Inferior parietal cortex (tissue), 1 donor: ENCODE measurements around the gene CTSD.
A peak's percentile ranks its signal among the peaks of the same experiment; 100 is the strongest.
"Not testable (repeated sequence)": the region's sequence is repeated elsewhere in the genome, so short reads cannot be mapped to it uniquely, and the experiment has no call there.

Experiments
- DNase-seq: peaks from one replicate; pipeline ENCODE4 v3.0.0-alpha.2; 2016; ENCODE audit errors: extremely low spot score

Gene CTSD

DNA sequence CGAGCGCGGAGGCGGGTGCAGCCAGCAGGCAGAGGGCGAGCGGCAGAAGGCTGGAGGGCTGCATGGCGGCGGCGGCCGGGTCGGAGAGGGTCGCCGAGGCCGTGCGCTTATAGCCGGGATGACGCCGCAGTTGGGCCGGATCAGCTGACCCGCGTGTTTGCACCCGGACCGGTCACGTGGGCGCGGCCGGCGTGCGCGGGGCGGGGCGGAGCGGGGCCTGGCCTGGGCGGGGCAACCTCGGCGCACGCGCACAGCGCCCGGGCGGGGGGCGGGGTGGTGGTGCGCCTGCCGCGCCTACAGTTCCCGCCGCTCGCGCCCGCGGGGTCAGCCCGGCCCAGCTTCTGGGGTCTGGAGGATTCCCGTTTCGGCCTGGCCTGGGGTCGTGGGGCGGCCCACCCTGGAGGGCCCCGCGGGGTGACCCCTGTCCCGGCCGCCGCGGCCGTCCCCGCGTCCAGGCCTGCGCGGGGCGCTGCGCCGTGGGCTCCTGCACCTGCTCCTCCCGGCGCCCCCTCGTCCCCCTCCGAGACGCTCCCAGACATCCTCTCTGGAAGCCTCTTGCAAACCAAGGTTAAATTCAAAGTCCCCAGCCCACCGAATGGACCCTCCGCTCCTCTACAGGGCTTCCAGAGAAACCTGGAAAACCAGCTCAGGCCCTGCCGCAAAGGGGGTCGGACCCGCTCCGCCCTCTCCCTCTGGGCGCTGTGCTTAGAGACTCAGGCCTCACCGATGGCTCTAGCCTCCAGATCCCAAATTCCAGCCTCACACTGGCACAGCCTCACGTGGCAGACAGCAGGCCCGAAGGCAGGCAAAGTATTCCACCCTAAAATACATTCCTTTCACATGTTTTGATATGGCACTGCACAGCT lies at the start of gene CTSD:
Gene CTSD, minus strand, starts transcription at position 132 of the 866 bp plus-strand sequence. Its CDS starts 68 bp downstream, at position 64.
- peak; percentile 81 for DNase-seq

DNA sequence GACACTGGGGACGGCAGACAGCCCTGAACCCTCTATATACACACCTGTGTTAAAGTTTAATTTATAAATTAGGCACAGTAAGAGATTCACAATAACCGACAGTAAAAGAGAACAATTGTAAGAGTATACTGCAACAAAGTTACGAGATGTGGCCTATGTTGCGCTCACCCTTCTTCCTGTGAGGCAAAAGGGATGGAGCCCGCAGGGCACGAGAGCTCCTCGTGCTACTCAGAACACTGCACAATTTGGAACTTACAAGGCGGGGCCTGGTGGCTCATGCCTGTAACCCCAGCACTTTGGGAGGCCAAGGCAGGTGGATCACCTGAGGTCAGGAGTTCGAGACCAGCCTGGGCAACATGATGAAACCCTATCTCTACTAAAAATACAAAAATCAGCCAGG lies 49.6 kb upstream of the CTSD start:
- not testable (repeated sequence) for DNase-seq

DNA sequence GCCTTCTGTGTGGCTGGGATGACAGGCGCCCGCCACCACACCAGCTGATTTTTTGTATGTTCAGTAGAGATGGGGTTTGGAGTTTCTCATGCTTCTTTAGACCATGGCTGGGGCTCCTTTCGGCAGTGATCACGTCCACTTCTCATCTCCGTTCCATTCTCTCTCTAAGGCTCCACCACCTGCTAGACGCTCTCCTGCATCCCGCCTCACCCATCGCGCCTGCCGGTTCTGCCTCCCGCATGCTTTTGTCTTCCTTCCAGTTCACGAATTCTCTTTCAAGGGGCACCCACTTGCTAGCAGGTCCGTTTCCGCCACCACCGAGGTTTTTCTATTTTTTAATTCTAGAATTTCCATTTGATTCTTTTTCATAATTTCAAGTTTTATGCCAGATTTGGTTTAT lies 49.1 kb upstream of the CTSD start:
- DNase-seq = no peak

DNA sequence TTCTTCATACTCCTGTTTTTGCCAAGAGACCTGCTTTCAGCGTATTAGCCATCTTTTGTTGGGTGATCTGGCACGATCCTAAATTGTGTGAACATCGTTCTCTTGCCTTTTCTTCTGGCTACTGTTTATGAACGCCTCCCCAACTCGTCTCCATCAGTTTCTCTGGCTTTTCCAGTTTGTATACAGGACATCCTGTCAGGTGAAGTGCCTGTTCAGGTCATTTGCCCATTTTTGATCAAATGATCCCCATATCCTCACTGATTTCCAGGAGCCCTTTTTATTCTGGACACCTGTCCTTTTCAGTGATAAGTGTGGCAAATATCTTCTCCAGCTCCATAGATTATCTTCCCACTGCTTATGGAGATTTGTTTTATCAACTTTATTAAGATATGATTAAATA lies 48.5 kb upstream of the CTSD start:
- no peak for DNase-seq

DNA sequence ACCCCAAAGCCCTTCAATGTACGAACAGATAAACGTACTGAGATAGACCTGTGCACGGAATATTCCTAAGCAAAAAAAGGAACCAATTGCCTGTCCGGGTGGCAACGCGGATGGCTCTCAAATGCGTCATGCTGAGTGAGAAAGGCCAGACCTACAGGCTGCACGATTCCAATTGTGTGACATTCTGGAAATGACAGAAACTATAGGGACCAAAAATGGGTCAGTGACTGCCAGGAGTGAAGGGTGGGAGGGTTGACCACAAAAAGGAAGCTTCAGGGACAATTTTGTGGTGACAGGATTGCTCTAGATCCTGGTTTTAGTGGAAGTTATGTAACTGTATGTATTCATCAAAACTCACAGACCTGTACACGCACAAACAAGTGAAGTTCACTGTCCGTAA lies 47.0 kb upstream of the CTSD start:
- DNase-seq = no peak

DNA sequence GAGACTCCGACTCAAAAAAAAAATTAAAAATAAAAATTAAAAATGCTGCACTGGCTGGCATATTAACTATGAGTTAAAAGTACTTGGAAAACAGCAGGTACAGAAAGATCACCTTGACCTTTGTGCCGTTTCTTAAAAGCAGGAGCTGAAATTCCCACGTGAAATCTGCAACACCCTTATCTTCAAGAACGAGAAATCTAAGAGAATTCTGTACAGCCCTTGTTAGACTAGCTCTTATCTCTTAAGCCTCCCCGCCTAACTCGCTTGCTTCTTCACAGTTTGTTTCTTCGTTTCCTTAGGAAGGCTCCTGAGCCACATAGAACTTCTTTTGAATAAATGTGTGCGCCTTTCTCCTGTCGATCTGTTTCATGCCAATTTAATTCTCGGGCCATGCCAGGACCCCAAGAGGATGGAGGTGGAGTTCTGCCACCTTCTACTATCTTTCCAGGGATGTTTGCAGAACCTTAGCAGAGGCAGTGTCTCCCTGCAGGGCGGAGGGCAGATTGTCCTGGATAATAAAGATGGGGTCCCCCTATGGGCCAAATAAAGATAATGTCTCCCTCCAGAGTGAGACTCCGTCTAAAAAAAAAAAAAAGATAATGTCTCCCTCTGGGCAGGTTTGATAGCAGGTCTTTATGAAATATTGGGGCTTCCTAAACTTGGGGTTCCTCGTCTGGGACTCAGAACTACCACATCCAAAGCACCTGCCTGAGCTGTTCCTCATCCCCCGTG lies 43.7 kb upstream of the CTSD start:
- no peak for DNase-seq

DNA sequence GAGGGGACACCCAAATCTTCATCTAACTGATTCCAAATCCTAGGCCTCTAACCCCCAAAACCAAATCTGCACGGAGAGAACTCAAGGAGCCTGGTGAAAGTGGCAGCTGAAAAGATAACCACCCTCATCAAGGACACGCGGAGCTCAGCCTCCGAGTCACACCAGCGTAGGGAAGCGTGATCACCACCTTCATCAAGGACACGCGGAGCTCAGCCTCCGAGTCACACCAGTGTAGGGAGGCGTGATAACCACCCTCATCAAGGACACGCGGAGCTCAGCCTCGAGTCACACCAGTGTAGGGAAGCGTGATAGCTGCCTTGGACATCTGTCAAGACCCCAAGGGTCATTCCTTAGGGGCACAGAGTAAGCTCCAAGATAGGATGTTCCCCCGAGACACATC lies 41.8 kb upstream of the CTSD start:
- DNase-seq = no peak

DNA sequence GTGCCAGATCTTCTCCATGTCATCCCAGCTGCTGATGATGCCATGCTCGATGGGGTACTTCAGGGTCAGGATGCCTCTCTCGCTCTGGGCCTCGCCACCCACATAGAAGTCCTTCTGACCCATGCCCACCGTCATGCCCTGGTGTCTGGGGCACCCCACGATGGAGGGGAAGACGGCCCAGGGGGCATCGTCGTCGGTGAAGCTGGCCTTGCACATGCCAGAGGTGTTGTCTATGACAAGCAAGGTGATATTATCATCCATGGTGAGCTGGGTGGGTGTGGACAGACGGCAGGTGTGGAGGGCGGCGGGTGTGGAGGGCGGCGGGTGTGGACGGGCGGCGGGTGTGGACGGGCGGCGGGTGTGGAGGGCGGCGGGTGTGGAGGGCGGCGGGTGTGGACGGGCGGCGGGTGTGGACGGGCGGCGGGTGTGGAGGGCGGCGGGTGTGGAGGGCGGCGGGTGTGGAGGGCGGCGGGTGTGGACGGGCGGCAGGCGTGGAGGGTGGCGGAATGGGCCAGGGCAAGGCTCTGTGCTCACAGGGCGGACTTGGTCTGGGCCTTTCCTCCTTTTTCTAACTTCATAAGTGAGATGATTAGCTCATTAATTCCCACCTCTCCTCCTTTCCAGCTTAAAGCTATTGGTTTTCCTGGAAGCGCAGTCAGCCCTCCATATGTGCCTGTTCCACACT lies 40.2 kb upstream of the CTSD start:
- DNase-seq = not testable (repeated sequence)

DNA sequence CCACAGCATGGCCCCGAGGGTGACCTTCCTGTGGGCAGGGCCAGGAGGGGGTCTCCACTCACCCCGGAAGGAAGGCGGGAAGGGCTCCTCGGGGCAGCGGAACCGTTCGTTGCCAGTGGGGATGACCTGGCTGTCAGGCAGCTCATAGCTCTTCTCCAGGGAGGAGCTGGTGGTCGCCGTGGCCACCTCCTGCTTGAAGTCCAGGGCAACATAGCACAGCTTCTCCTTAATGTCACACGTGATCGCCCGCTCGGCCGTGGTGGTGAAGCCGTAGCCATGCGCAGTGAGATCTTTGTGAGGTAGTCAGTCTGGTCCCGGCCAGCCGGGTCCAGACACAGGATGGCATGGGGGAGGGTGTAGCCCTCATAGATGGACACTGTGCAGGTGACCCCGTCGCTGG lies 39.5 kb upstream of the CTSD start:
- DNase-seq = no peak

DNA sequence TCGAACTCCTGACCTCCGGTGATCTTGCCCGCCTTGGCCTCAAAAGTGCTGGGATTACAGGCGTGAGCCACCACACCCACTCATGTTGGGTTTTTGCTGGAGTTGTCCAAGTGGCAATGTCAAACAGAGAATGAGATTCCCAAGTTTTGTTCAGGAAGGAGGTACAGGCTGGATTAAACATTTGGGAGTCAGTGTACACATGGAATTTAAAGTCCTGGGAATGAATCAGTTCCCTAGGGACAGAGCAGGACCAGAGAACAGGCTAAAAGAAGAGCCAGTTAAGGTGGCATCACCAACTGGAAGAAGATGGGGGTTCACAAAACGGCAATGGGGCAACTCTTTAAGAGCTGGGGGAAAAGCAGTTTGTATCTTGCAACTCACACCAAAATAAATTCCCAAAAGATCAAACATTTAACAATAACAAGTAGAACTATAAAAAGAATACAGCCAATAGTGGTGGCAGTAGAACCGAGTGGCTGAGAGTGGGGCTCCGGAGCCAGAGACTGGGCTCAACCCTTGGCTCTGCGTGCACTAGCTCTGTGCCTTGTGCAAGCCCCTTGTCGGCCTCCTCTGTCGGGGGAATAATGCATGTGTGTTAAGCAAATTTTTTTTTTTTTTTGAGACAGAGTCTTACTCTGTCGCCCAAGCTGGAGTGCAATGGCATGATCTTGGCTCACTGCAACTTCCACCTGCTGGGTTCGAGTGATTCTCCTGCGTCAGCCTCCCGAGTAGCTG lies 33.8 kb upstream of the CTSD start:
- no peak for DNase-seq

DNA sequence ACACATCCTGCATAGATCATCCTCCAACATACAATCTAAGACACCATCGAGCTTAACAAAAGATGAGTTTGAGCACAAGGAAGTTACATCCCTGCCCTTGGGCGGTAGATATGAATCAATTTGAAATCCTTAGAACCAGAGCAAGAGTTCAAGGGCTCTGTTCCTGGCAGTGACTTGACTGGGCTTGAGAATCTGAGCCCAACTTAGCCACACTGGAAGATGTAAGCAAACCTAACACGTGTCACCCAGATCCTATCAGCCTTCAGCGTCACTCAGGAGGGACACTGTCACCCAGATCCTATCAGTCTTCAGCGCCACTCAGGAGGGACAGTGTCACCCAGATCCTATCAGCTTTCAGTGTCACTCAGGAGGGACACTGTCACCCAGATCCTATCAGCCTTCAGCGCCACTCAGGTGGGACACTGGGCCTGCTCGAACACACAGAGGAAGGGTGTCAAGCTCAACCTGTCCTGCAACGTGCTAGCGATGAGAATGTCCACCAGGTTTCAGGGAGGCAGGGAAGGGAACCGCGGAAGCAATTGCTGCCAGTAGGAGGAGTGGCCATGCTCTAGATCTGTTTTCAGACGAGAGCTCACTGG lies 32.8 kb upstream of the CTSD start:
- no peak for DNase-seq

DNA sequence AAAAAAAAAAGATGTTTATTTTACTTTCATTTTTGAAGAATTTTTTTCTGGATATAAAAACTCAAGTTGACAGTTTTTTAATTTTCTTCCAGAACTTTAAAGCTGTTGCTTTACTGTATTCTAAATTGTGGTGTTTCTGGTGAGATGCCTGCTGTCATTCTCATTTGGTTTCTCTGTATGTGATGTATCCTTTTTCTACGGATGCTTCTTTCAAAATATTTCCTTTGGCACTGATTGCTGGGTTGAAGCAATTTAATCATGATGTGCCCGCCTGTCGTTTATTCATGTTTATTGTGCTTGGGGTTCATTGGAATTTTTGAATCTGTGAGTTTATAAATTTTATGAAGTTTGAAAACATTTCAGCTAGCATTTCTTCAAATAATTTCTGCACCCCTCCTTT lies 29.4 kb upstream of the CTSD start:
- no peak for DNase-seq

DNA sequence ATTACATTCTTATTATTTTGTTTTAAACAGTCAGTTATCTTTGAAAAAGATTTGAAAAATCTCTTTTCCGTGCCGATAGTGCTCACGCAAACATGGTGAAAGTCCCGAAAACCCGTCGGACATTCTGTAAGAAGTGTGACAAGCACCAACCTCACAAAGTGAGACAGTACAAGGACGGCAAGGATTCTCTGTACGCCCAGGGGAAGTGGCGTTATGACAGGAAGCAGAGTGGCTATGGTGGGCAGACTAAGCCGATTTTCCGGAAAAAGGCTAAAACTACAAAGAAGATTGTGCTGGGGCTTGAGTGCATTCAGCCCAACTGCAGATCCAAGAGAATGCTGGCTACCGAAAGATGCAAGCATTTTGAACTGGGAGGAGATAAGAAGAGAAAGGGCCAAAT lies 28.7 kb upstream of the CTSD start:
- no peak for DNase-seq

DNA sequence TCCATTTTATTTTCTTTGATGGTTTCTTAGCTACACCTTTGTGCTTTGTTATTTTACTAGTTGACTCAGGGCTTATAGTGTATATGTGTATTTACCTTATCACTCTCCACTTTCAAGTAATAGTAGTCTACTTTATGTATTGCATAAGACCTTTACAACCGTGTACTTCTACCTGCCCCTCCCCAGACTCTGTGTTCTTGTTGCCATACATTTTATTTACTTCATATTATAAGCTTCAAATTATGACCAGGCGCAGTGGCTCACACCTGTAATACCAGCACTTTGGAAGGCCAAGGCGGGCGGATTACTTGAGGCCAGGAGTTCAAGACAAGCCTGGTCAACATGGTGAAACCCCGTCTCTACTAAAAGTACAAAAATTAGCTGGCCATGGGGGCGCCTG lies 28.2 kb upstream of the CTSD start:
- no peak for DNase-seq

DNA sequence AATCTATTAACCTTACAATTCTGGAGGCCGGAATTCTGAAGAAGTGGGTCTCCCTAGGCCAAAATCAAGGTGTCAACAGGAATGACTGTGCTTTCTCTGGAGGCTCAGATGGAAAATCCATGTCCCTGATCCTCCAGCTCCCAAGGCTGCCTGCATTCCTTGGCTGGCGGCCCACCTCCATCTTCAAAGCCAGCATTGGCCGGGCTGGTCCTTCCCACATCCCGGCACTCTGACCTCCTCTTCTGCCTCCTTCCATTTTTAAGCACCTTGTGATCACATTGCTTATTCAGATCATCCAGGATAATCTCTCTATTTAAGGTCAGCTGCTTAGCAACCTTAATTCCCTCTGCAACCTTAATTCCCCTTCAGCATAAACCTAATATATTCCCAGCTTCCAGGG lies 22.7 kb upstream of the CTSD start:
- no peak for DNase-seq

DNA sequence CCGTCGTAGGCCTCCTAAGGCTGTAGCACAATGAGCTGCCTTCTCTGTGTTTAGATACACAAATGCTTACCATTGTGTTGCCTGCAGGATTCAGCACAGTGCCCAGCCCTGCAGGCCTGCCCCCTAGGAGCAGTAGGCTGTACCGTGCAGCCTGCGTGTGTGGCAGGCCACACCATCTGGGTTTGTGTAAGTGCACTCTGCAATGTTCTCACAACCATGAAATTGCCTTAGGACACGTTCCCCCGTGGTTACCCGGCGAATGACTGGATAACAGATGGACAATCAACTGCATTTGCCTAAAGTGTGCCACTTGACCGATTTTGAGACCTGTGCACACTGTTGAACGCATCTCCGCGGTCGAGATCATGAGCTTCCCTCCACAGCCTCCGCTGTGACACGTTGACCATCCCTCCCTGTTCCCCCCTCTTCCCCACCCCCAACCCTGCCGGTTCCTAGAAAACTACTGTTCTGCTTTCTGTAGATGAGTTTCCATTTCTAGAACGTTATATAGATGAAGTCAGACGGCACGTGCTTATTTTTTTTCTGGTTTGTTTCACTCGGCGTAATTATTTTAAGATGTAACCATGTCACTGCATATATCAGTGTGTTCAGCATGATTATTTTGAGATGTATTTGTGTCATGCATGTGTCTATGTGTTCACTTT lies 22.2 kb upstream of the CTSD start:
- DNase-seq = no peak

DNA sequence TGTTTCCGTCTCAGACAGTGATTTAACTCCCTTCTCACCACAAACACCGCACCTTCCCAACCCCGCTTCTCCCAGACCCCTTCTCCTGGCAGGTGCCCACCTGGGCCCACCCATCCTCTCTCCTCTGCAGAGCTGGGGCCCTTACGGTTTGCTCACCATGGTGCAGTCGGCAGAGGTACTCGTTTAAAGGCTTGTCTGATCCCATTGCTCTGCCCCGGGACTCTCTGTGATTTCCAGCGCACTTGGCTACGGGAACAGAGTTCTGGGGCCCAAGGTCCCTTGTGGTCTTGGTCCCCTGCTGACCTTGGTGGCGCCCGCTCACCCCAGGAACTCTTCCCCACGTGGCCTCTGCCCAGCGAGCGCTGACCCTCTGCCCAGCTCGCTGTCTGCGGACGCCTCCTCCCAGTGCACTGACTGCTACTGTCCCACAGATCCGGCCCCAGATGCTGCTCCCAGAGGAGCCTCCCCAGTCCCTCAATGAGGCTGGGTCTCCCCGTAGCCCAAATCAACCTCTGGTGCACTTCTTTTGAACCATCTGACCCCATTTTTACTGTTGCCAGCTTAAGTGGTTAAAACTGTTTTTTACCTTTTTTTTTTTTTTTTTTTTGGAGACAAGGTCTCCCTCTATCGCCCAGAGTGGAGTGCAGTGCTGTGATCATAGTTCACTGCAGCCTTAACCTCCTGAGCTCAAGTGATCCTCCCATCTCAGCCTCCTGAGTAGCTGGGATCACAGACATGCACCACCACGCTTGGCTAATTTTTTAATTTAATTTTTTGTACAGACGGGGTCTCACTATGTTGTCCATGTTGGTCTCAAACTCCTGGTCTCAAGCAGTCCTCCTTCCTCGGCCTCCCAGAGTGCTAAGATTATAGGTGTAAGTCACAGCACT lies 21.3 kb upstream of the CTSD start:
- DNase-seq = no peak

DNA sequence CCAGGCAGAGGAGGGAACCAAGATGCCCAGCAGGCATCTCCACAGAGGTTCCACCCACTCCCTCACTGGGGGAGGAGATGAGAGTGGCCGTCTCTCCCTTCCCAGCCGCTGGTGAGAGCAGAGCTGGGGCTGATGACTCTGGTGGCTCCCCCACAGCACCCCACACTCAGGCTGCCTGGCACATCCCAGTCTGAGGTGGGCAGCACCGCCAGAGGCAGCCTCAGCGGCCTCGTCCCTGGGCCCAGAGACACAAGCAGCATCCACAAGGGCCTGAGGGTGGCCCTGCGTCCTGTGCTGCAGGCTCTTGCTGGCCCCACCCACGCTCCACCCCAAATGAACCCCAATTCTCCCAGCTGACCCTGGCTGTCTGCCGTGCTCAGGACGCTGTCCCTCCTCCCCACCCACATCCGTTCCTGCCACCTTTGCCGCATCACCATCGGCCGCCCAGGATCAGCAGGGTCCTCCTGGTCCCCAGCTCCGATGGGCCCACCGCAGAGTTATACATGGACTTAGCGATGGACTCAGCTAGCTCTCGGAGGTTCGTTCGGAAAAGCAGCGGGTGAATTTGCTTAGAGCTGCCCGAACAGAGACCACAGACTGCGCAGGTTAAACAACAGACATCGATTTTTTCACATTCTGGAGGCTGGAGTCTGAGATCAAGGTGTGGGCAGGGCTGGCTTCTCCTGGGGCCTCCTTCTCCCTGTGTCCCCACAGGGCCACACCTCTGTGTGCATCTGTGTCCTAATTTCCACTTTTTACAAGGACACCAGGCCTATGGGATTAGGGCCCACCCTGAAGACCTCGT lies 20.2 kb upstream of the CTSD start:
- DNase-seq = no peak
